Prostate gland (tissue), 2 donors: ENCODE measurements around the gene SLC38A10. TPM values are rescaled to one million over a fixed set of nuclear protein-coding genes. Genes with fewer than 3 reads are reported as not detected.

ENCODE experiments used
- DNase-seq: peaks from one replicate; pipeline ENCODE4 v3.0.0-alpha.2; 2019; ENCODE audit warnings: low spot score
- H3K27ac ChIP-seq, 2 donors: fragments of 200-600 bp; sonication (generic); 2 replicates each; pipeline ENCODE4 v1.5.1; 2017 to 2019
- H3K27me3 ChIP-seq: fragments of 200-600 bp; sonication (generic); replicated peaks from 2 replicates; pipeline ENCODE4 v1.5.1; 2019; ENCODE audit not compliant: insufficient read depth
- H3K36me3 ChIP-seq, 2 donors: fragments of 200-600 bp; sonication (generic); 1 replicate in 1 of 2; 2 replicates in 1 of 2; pipeline versions ENCODE4 v1.5.1 to v1.8.1; 2017 to 2019
- H3K4me1 ChIP-seq: fragments of 200-600 bp; sonication (generic); replicated peaks from 2 replicates; pipeline ENCODE4 v1.5.1; 2019
- H3K4me3 ChIP-seq, 2 donors: fragments of 200-600 bp; sonication (generic); 2 replicates each; pipeline ENCODE4 v1.5.1; 2017 to 2019
- H3K9me3 ChIP-seq: fragments of 200-600 bp; sonication (generic); 2 replicates; pipeline ENCODE4 v1.5.1; 2017
- POLR2A ChIP-seq: fragments of 450-650 bp; IDR thresholded peaks from one replicate; pipeline ENCODE4 v1.6.1; 2016; ENCODE audit warnings: antibody characterized with exemption, mild to moderate bottlenecking
- POLR2AphosphoS5 ChIP-seq: sonication (generic); formaldehyde crosslinking; IDR thresholded peaks from one replicate; pipeline ENCODE4 v1.6.1; 2017; ENCODE audit warnings: antibody characterized with exemption
- WGBS: methylation state at CpG from one replicate; pipeline ENCODE4 v1.1.5; 2018; 5-methylcytosine and 5-hydroxymethylcytosine counted together
- intact Hi-C: fragments of 100-400 bp; cut with DNase I; formaldehyde crosslinking; loops from one replicate; pipeline ENCODE4 v1.14.2; 2022
- total RNA-seq, 2 donors: library from RNA; depleted of rRNA; stranded (reverse); fragments of >200 nt; gene quantifications; one replicate each; pipeline ENCODE4 v1.1.0, GENCODE V29; 2016
- TF ChIP-seq, protein P1 (sequence below), 4 experiments: fragments of 200-600 bp in 2 of 4; fragments of 450-650 bp in 2 of 4; sonication (generic) in 2 of 4; IDR thresholded peaks; 1 replicate in 3 of 4; 2 replicates in 1 of 4; pipeline ENCODE4 v1.5.1; 2016 to 2019; ENCODE audit warnings: antibody characterized with exemption in 4 of 4, mild to moderate bottlenecking in 2 of 4, moderate library complexity in 2 of 4

Gene SLC38A10
- total RNA-seq, 2 donors from 2014 or later, result 104 to 167 TPM

DNA sequence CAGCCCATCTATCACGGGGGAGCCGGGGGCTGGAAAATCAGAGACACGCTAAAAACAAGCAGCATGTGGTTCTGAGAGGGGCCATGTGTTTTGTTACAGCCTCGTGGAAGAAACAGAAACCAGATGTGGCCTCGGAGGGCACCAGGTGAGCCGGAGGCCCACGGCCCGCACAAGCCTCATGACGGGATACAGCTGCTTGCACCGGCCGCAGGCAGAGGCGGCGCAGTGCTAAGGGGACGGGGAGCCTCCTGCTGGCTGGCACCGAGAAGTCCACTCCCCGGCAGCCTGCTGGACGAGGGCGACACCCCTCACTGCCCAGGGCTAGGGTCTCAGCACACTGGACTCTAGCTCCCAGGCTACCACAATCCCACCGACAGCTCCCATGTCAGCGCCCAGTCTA lies 36.8 kb downstream of the SLC38A10 start:
- Histone ChIP-seq H3K27ac (no peak overlapping the region), H3K36me3 (peaks cover 0 to 22% of the 10 kb centered on the region in 2 donors), H3K9me3 (no peaks in the 10 kb centered on the region), H3K4me3 (no peak overlapping the region), H3K27me3 (no peaks in the 10 kb centered on the region), H3K4me1 (peaks cover 7% of the 10 kb centered on the region)
- 89% methylated on average over 20 of the region's 20 CpGs for WGBS
- TF ChIP-seq, protein P1, sequence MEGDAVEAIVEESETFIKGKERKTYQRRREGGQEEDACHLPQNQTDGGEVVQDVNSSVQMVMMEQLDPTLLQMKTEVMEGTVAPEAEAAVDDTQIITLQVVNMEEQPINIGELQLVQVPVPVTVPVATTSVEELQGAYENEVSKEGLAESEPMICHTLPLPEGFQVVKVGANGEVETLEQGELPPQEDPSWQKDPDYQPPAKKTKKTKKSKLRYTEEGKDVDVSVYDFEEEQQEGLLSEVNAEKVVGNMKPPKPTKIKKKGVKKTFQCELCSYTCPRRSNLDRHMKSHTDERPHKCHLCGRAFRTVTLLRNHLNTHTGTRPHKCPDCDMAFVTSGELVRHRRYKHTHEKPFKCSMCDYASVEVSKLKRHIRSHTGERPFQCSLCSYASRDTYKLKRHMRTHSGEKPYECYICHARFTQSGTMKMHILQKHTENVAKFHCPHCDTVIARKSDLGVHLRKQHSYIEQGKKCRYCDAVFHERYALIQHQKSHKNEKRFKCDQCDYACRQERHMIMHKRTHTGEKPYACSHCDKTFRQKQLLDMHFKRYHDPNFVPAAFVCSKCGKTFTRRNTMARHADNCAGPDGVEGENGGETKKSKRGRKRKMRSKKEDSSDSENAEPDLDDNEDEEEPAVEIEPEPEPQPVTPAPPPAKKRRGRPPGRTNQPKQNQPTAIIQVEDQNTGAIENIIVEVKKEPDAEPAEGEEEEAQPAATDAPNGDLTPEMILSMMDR (IDR thresholded peaks at IDR 0.05), result no peak
- TF ChIP-seq POLR2A (no peak), POLR2AphosphoS5 (no peak)
- intact Hi-C loops, result loop anchor here (5.0 kb wide), 1 partner anchor 134 kb away; no protein-coding TSS in a partner anchor
- DNase-seq, result no peak

DNA sequence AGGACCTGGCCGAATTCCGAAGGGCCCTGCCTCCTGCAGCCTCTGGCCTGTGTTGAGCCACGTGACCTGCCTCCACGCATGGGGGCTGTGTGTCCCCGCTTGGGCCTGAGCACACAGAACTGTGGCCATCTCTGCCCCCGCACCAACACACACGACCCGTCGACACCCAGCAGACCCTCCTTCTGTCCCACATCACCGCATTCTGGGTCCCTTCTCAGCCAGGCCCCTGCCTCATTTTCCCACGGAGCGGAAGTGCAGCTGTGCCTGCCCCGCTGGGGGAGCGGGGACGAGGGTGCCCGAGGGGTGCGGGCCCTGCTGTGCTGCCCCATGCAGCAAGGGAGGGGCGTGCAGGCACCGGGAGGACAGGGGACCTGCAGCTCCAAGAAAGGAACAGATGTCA lies 37.6 kb downstream of the SLC38A10 start:
- H3K9me3 ChIP-seq, result no peaks in the 10 kb centered on the region
- no peak overlapping the region for H3K4me3 ChIP-seq
- intact Hi-C loops, result loop anchor here (5.0 kb wide), 1 partner anchor 135 kb away; no protein-coding TSS in a partner anchor
- H3K36me3 ChIP-seq, result peaks cover 0 to 22% of the 10 kb centered on the region in 2 donors
- H3K4me1 ChIP-seq, result peaks cover 7% of the 10 kb centered on the region
- no peaks in the 10 kb centered on the region for H3K27me3 ChIP-seq
- H3K27ac ChIP-seq, result no peak overlapping the region
- DNase-seq, result no peak
- WGBS, result 96% methylated on average over 18 of the region's 19 CpGs
- TF ChIP-seq POLR2AphosphoS5 (no peak), POLR2A (no peak)
- TF ChIP-seq, protein P1 (IDR thresholded peaks at IDR 0.05), result no peak

DNA sequence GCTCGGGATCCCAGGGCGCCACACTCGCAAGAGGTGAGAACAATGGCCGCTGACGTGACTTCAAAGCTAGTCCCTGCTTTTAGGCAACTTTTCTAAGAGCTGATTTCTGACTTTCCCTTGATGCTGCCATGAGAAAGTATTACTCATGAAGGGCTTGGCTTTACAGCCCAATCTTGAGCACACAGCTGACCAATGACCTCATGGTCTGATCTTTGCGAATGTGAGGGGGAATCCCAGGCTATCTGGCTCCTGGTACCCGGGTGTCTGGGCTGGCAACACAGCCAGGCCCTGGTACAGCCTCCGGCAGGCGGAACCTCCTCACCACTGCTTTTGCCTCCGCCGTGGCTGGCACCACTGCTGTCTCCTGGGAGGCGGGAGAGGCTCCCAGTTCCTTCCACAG lies 38.5 kb downstream of the SLC38A10 start:
- 83% methylated on average over 12 of the region's 12 CpGs for WGBS
- Histone ChIP-seq H3K27me3 (no peaks in the 10 kb centered on the region), H3K4me1 (peaks cover 7% of the 10 kb centered on the region), H3K36me3 (peaks cover 0 to 22% of the 10 kb centered on the region in 2 donors), H3K4me3 (no peak overlapping the region), H3K27ac (no peak overlapping the region), H3K9me3 (no peaks in the 10 kb centered on the region)
- TF ChIP-seq, protein P1 (IDR thresholded peaks at IDR 0.05), result no peak
- TF ChIP-seq POLR2A, result no peak
- TF ChIP-seq POLR2AphosphoS5, result no peak
- DNase-seq, result no peak
- intact Hi-C loops, result loop anchor here (5.0 kb wide), 1 partner anchor 136 kb away; no protein-coding TSS in a partner anchor

DNA sequence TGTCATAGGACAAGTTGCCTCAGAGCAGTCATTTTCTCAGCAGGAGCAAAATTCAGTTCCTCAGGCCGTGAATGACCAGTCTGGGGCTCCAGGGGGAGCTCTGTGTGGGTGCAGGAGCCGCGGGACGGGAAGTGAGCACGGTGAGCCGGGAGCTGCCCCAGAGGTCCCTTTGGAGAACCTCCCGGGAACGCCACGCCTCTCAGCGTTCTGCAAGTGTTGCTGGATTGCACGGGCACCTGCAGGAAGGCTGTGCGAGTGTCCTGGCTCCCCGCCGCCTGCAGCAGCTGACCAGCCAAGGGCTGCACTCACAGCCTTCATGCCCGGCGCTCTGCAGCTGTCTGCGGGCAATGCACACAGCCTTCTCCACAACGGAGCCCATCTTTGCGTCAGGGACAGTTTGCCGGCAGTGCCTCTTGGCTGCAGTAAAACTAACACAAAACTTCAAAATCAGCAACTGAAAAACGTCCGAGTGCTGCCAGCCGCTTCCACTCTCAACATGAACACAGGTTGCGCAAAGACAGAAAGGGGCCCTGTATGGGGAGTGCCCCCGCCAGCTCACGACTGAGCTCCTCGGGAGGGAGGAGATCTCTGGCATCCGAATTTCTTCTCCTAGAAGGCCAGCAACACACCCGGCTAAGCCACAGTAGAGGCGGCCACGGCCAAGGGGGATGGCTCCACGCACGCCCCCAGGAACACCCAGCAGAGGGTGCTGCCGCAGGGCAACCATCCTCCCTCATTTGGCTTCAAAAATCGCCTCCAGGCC lies 40.0 kb downstream of the SLC38A10 start:
- H3K4me1 ChIP-seq, result peaks cover 7% of the 10 kb centered on the region
- H3K36me3 ChIP-seq, result peaks cover 0 to 21% of the 10 kb centered on the region in 2 donors
- 11% methylated on average over 34 of the region's 35 CpGs for WGBS
- H3K27me3 ChIP-seq, result no peaks in the 10 kb centered on the region
- H3K9me3 ChIP-seq, result no peaks in the 10 kb centered on the region
- H3K27ac ChIP-seq, result peak overlapping the region; percentile 38 to 60
- peak; percentile 95 for DNase-seq
- H3K4me3 ChIP-seq, result no peak overlapping the region
- TF ChIP-seq, protein P1 (IDR thresholded peaks at IDR 0.05), result peak in 3 of 4 experiments; percentile 59 to 87 (median 85)
- TF ChIP-seq POLR2AphosphoS5 (peak; percentile 83), POLR2A (no peak)
- intact Hi-C loops, result loop anchor here (1.0 to 5.0 kb wide), 4 partner anchors 37 to 347 kb away; no protein-coding TSS in a partner anchor
